Liver (tissue), 4 donors: ENCODE results near the gene CNR1. TPM values are rescaled to one million over a fixed set of nuclear protein-coding genes. Genes with fewer than 3 reads are reported as not detected.

ENCODE experiments used
- polyA plus RNA-seq, 2 donors: library from polyadenylated mRNA; stranded (reverse) in 1 of 2; unstranded in 1 of 2; fragments of 200-250 nt in 1 of 2; fragments of >200 nt in 1 of 2; fragmentation: Nextera tagmentation in 1 of 2; extraction: Ambion mirVana in 1 of 2; gene quantifications; one replicate each; pipeline versions ENCODE4 v1.2.1 to v1.2.3, GENCODE V29; 2013 to 2015
- total RNA-seq, 2 donors: library from RNA; depleted of rRNA; stranded (reverse); fragments of >200 nt; gene quantifications; one replicate each; pipeline ENCODE4 v1.2.3, GENCODE V29; 2014
- donor health status: healthy.
- donor health status: healthy.
- donor health status: healthy.

CNR1 gene
- total and polyA plus RNA-seq, 4 donors = 0.04 to 0.67 (median 0.13) TPM

Other genes with a start within 250 kb of the CNR1 start
- not detected for gene SPACA1, start 118.5 kb downstream of the CNR1 start, total RNA-seq
- gene SPACA1, start 118.5 kb downstream of the CNR1 start, polyA plus RNA-seq = not detected